GM18909 (cell line): ENCODE measurements around the gene SLC2A1.
"Not testable (repeated sequence)": the region's sequence is repeated elsewhere in the genome, so short reads cannot be mapped to it uniquely, and the experiment has no call there.

Source experiments
- ATAC-seq: cut with Tn5 transposase; IDR thresholded peaks from one replicate; pipeline ENCODE4 v1.9.1; 2021; ENCODE audit warnings: mild to moderate bottlenecking; ENCODE audit not compliant: unreplicated experiment, poor library complexity

The SLC2A1 gene

GRCh38 chr1:42914092-42914627, 44.5 kb downstream of the SLC2A1 start:
- no peak for ATAC-seq

- no peak for ATAC-seq
Measured at GRCh38 chr1:42913426-42914091, 45.1 kb downstream of the SLC2A1 start.

GRCh38 chr1:42910985-42911384, 47.7 kb downstream of the SLC2A1 start:
- no peak for ATAC-seq

- no peak for ATAC-seq
Measured at GRCh38 chr1:42908046-42908445, 50.6 kb downstream of the SLC2A1 start.

- no peak for ATAC-seq
Measured at GRCh38 chr1:42904434-42904833, 54.2 kb downstream of the SLC2A1 start.

- ATAC-seq, result not testable (repeated sequence)
Measured at GRCh38 chr1:42899960-42900359, 58.7 kb downstream of the SLC2A1 start.

- ATAC-seq, result no peak
Measured at GRCh38 chr1:42891465-42892138, 67.1 kb downstream of the SLC2A1 start.

- no peak for ATAC-seq
Measured at GRCh38 chr1:42889264-42889663, 69.4 kb downstream of the SLC2A1 start.

- no peak for ATAC-seq
Measured at GRCh38 chr1:42888013-42888633, 70.5 kb downstream of the SLC2A1 start.

GRCh38 chr1:42887366-42887765, 71.3 kb downstream of the SLC2A1 start:
- ATAC-seq, result no peak

GRCh38 chr1:42886800-42887199, 71.9 kb downstream of the SLC2A1 start:
- no peak for ATAC-seq

- ATAC-seq, result no peak
Measured at GRCh38 chr1:42886046-42886739, 72.5 kb downstream of the SLC2A1 start.

GRCh38 chr1:42880384-42880783, 78.3 kb downstream of the SLC2A1 start:
- no peak for ATAC-seq

GRCh38 chr1:42877380-42877779, 81.3 kb downstream of the SLC2A1 start:
- ATAC-seq, result no peak

- no peak for ATAC-seq
Measured at GRCh38 chr1:42876009-42876408, 82.7 kb downstream of the SLC2A1 start.
